H1 (cell line): ENCODE data around the gene IQCC.

Experiments
- BRCA1 ChIP-seq: IDR thresholded peaks from 2 replicates; pipeline ENCODE4 v1.6.1; 2012; ENCODE audit warnings: low read depth, low read length, improper control_type of control experiment
- EP300 ChIP-seq, 2 experiments: IDR thresholded peaks; 1 replicate in 1 of 2; 2 replicates in 1 of 2; pipeline ENCODE4 v1.6.1; 2011 to 2012; ENCODE audit warnings: low read depth in 2 of 2, low read length in 2 of 2, mild to moderate bottlenecking in 2 of 2, borderline replicate concordance in 1 of 2, inconsistent platforms in 1 of 2, moderate library complexity in 1 of 2
- EZH2 ChIP-seq: fragments of 200-600 bp; sonication (generic); IDR thresholded peaks from 2 replicates; pipeline ENCODE4 v1.7.1; 2012; ENCODE audit warnings: low read depth, mild to moderate bottlenecking, moderate library complexity, low read length, inconsistent platforms; ENCODE audit not compliant: severe bottlenecking
- KDM1A ChIP-seq: fragments of 200-600, 300-600 bp; sonication (generic); IDR thresholded peaks from 2 replicates; pipeline ENCODE4 v1.7.1; 2016; ENCODE audit warnings: mild to moderate bottlenecking, low read length, borderline replicate concordance
- NANOG ChIP-seq: IDR thresholded peaks from 2 replicates; pipeline ENCODE4 v1.6.1; 2011; ENCODE audit warnings: low read length, low read depth, mild to moderate bottlenecking, inconsistent platforms; ENCODE audit not compliant: insufficient read depth, poor library complexity, severe bottlenecking
- NRF1 ChIP-seq: IDR thresholded peaks from 2 replicates; pipeline ENCODE4 v1.6.1; 2011; ENCODE audit warnings: mild to moderate bottlenecking, low read depth, low read length, improper control_type of control experiment
- POLR2A ChIP-seq, 2 experiments: IDR thresholded peaks; 1 replicate in 1 of 2; 2 replicates in 1 of 2; pipeline ENCODE4 v1.6.1; 2011; ENCODE audit warnings: low read depth in 2 of 2, low read length in 2 of 2, mild to moderate bottlenecking in 2 of 2; ENCODE audit errors: control extremely low read depth in 1 of 2
- POU5F1 ChIP-seq: IDR thresholded peaks from 2 replicates; pipeline ENCODE4 v1.6.1; 2011; ENCODE audit warnings: low read depth, mild to moderate bottlenecking, low read length, moderate library complexity
- SP1 ChIP-seq: IDR thresholded peaks from 2 replicates; pipeline ENCODE4 v1.6.1; 2011; ENCODE audit warnings: low read depth, low read length
- TEAD4 ChIP-seq: IDR thresholded peaks from 2 replicates; pipeline ENCODE4 v1.6.1; 2012; ENCODE audit warnings: low read depth, low read length, inconsistent platforms, mixed read lengths
- YY1 ChIP-seq: IDR thresholded peaks from 2 replicates; pipeline ENCODE4 v1.6.1; 2011; ENCODE audit warnings: low read depth, mild to moderate bottlenecking, low read length
- ZNF274 ChIP-seq: IDR thresholded peaks from 2 replicates; pipeline ENCODE4 v1.7.0; 2012; ENCODE audit warnings: low read length, borderline replicate concordance; ENCODE audit errors: extremely low read depth
- TF ChIP-seq, protein P1 (sequence below), 3 experiments: IDR thresholded peaks; 1 replicate in 2 of 3; 2 replicates in 1 of 3; pipeline versions ENCODE4 v1.5.1 to v1.6.1; 2011; ENCODE audit warnings: low read length in 3 of 3, mild to moderate bottlenecking in 3 of 3, inconsistent platforms in 2 of 3, low read depth in 1 of 3, moderate library complexity in 1 of 3; ENCODE audit not compliant: insufficient read depth in 1 of 3; ENCODE audit errors: control extremely low read depth in 1 of 3

DNA sequence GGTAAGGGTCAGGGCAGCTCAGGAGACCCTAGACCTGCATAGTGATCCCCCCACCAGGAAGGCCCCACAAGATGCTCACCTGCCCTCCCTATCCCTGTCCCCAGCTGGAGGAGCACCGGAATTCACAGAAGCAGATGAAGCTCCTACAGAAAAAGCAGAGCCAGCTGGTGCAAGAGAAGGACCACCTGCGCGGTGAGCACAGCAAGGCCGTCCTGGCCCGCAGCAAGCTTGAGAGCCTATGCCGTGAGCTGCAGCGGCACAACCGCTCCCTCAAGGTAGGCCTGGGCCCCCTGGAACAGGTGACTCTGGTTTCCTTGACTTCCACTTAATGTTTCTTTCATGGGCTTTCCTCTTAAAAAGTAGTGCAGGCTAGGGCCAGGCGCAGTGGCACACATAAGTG lies 17.6 kb upstream of the IQCC start:
- TF ChIP-seq, protein P1, sequence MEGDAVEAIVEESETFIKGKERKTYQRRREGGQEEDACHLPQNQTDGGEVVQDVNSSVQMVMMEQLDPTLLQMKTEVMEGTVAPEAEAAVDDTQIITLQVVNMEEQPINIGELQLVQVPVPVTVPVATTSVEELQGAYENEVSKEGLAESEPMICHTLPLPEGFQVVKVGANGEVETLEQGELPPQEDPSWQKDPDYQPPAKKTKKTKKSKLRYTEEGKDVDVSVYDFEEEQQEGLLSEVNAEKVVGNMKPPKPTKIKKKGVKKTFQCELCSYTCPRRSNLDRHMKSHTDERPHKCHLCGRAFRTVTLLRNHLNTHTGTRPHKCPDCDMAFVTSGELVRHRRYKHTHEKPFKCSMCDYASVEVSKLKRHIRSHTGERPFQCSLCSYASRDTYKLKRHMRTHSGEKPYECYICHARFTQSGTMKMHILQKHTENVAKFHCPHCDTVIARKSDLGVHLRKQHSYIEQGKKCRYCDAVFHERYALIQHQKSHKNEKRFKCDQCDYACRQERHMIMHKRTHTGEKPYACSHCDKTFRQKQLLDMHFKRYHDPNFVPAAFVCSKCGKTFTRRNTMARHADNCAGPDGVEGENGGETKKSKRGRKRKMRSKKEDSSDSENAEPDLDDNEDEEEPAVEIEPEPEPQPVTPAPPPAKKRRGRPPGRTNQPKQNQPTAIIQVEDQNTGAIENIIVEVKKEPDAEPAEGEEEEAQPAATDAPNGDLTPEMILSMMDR (IDR thresholded peaks at IDR 0.05; ENCODE audit: control extremely low read depth in 1 of 3, insufficient read depth in 1 of 3, low read depth in 1 of 3, low read length in 3 of 3) = no peak
- TF ChIP-seq TEAD4 = no peak
- TF ChIP-seq BRCA1 = no peak
- TF ChIP-seq KDM1A = no peak
- no peak for TF ChIP-seq POU5F1
- TF ChIP-seq SP1 = no peak
- no peak for TF ChIP-seq EZH2
- TF ChIP-seq ZNF274 = no peak
- TF ChIP-seq NRF1 = no peak
- no peak for TF ChIP-seq EP300 (IDR thresholded peaks at IDR 0.05; ENCODE audit: borderline replicate concordance in 1 of 2, low read depth in 2 of 2, low read length in 2 of 2)
- TF ChIP-seq NANOG = no peak
- no peak; a peak in 1 of 3 replicates for TF ChIP-seq POLR2A (IDR thresholded peaks at IDR 0.05; ENCODE audit: control extremely low read depth in 1 of 2, low read depth in 2 of 2, low read length in 2 of 2)
- TF ChIP-seq YY1 = no peak
